AG09309 (cell line): Measurements from ENCODE around the gene DNAH14.
A peak's percentile ranks its signal among the peaks of the same experiment; 100 is the strongest.

Experiments used
- DNase-seq: peaks from one replicate; pipeline ENCODE4 v3.0.0-alpha.2; 2010; ENCODE audit warnings: low read depth
- H3K4me3 ChIP-seq: 2 replicates; pipeline ENCODE4 v1.5.1; 2011; ENCODE audit warnings: mild to moderate bottlenecking, low read depth, low read length, moderate library complexity; ENCODE audit not compliant: control insufficient read depth
- CTCF ChIP-seq: IDR thresholded peaks from 2 replicates; pipeline ENCODE4 v1.5.1; 2011; ENCODE audit warnings: mild to moderate bottlenecking, low read depth, low read length, inconsistent platforms; ENCODE audit not compliant: insufficient read depth, control insufficient read depth; ENCODE audit errors: missing control alignments

The DNAH14 gene

GRCh38 chr1:225338545-225338944 is 409.1 kb downstream of the DNAH14 start:
- H3K4me3 ChIP-seq = no peak overlapping the region
- no peak for TF ChIP-seq CTCF
- DNase-seq = no peak

- no peak for DNase-seq
- no peak overlapping the region for H3K4me3 ChIP-seq
- TF ChIP-seq CTCF = no peak
These were observed 412.2 kb downstream of the DNAH14 start for GRCh38 chr1:225341642-225342041.

GRCh38 chr1:225342695-225343094 is 413.2 kb downstream of the DNAH14 start:
- no peak for TF ChIP-seq CTCF
- no peak for DNase-seq
- H3K4me3 ChIP-seq = no peak overlapping the region

GRCh38 chr1:225343618-225344017 is 414.1 kb downstream of the DNAH14 start:
- no peak overlapping the region for H3K4me3 ChIP-seq
- DNase-seq = no peak
- TF ChIP-seq CTCF = peak; percentile 18

GRCh38 chr1:225347123-225347683 is 417.7 kb downstream of the DNAH14 start:
- DNase-seq = no peak
- no peak for TF ChIP-seq CTCF
- no peak overlapping the region for H3K4me3 ChIP-seq

- no peak for TF ChIP-seq CTCF
- no peak for DNase-seq
- no peak overlapping the region for H3K4me3 ChIP-seq
These were observed 418.9 kb downstream of the DNAH14 start for GRCh38 chr1:225348400-225348799.

GRCh38 chr1:225349826-225350225 is 420.4 kb downstream of the DNAH14 start:
- DNase-seq = no peak
- H3K4me3 ChIP-seq = no peak overlapping the region
- no peak for TF ChIP-seq CTCF
